VCaP (cell line): Measurements from ENCODE around the gene FZD7.
A peak's percentile ranks its signal among the peaks of the same experiment; 100 is the strongest.

Experiments used
- H3K27ac ChIP-seq: fragments of 450-650 bp; 2 replicates; pipeline ENCODE4 v1.5.1; 2017
- TF ChIP-seq, protein P1 (sequence below): fragments of 450-650 bp; conservative IDR thresholded peaks from 2 replicates; pipeline ENCODE4 v1.5.1; 2017; ENCODE audit warnings: mild to moderate bottlenecking, moderate library complexity

The FZD7 gene

DNA sequence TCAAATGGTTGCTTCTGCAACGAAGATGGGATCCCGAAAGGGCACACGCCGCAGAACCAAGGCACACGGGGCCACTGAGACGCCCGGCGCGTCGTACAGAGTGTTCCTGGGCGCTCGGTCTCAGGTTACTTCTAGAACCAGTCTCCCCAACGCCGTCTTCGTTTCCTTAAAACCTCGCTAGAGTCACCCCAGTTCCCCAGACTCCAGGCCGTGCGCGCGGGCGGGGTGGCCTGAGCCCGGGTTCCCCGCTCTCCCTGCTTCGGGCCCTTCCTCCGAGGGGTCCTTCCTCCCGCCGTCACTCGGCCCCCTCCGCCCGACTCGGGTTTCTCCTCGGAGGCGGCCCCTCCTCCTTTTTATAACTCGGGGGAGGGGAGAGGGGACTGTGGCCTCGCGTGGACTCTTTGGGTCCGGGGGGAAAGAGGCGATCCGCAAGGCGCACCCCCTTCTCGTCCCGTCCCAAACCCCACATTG is 774 bp upstream of the FZD7 start:
- TF ChIP-seq, protein P1, sequence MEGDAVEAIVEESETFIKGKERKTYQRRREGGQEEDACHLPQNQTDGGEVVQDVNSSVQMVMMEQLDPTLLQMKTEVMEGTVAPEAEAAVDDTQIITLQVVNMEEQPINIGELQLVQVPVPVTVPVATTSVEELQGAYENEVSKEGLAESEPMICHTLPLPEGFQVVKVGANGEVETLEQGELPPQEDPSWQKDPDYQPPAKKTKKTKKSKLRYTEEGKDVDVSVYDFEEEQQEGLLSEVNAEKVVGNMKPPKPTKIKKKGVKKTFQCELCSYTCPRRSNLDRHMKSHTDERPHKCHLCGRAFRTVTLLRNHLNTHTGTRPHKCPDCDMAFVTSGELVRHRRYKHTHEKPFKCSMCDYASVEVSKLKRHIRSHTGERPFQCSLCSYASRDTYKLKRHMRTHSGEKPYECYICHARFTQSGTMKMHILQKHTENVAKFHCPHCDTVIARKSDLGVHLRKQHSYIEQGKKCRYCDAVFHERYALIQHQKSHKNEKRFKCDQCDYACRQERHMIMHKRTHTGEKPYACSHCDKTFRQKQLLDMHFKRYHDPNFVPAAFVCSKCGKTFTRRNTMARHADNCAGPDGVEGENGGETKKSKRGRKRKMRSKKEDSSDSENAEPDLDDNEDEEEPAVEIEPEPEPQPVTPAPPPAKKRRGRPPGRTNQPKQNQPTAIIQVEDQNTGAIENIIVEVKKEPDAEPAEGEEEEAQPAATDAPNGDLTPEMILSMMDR = no peak
- no peak overlapping the region; the same call in 1 of the 2 replicates for H3K27ac ChIP-seq

DNA sequence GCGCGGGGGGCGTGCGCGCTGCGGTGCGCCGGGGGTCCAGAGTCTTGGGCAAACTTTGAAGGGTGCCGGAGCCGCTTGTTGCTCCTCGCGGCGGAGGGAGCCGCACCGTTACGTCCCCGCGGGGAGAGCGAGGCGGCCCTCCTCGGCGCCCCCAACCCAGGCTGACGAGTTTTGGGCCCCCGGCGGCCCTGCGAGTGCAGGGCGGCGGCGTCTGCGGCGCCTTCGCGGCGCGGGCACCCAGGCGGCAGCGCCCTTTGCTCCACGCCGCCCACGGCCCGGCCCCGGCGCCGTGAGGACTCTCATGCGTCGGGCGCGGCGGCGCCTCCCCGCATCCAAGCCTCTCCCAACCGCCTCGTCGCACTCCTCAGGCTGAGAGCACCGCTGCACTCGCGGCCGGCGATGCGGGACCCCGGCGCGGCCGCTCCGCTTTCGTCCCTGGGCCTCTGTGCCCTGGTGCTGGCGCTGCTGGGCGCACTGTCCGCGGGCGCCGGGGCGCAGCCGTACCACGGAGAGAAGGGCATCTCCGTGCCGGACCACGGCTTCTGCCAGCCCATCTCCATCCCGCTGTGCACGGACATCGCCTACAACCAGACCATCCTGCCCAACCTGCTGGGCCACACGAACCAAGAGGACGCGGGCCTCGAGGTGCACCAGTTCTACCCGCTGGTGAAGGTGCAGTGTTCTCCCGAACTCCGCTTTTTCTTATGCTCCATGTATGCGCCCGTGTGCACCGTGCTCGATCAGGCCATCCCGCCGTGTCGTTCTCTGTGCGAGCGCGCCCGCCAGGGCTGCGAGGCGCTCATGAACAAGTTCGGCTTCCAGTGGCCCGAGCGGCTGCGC is 814 bp downstream of the FZD7 start:
- H3K27ac ChIP-seq = peak overlapping the region; percentile 53; the same call in 1 of the 2 replicates
- TF ChIP-seq, protein P1 = no peak

DNA sequence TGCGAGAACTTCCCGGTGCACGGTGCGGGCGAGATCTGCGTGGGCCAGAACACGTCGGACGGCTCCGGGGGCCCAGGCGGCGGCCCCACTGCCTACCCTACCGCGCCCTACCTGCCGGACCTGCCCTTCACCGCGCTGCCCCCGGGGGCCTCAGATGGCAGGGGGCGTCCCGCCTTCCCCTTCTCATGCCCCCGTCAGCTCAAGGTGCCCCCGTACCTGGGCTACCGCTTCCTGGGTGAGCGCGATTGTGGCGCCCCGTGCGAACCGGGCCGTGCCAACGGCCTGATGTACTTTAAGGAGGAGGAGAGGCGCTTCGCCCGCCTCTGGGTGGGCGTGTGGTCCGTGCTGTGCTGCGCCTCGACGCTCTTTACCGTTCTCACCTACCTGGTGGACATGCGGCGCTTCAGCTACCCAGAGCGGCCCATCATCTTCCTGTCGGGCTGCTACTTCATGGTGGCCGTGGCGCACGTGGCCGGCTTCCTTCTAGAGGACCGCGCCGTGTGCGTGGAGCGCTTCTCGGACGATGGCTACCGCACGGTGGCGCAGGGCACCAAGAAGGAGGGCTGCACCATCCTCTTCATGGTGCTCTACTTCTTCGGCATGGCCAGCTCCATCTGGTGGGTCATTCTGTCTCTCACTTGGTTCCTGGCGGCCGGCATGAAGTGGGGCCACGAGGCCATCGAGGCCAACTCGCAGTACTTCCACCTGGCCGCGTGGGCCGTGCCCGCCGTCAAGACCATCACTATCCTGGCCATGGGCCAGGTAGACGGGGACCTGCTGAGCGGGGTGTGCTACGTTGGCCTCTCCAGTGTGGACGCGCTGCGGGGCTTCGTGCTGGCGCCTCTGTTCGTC is 1.7 kb downstream of the FZD7 start:
- H3K27ac ChIP-seq = peak overlapping the region; percentile 53; the same call in 1 of the 2 replicates
- TF ChIP-seq, protein P1 = no peak

DNA sequence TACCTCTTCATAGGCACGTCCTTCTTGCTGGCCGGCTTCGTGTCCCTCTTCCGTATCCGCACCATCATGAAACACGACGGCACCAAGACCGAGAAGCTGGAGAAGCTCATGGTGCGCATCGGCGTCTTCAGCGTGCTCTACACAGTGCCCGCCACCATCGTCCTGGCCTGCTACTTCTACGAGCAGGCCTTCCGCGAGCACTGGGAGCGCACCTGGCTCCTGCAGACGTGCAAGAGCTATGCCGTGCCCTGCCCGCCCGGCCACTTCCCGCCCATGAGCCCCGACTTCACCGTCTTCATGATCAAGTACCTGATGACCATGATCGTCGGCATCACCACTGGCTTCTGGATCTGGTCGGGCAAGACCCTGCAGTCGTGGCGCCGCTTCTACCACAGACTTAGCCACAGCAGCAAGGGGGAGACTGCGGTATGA is 2.3 kb downstream of the FZD7 start:
- TF ChIP-seq, protein P1 = no peak
- no peak overlapping the region for H3K27ac ChIP-seq

DNA sequence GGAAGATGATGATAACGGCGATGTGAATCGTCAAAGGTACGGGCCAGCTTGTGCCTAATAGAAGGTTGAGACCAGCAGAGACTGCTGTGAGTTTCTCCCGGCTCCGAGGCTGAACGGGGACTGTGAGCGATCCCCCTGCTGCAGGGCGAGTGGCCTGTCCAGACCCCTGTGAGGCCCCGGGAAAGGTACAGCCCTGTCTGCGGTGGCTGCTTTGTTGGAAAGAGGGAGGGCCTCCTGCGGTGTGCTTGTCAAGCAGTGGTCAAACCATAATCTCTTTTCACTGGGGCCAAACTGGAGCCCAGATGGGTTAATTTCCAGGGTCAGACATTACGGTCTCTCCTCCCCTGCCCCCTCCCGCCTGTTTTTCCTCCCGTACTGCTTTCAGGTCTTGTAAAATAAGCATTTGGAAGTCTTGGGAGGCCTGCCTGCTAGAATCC is 3.0 kb downstream of the FZD7 start:
- H3K27ac ChIP-seq = no peak overlapping the region
- TF ChIP-seq, protein P1 = no peak

DNA sequence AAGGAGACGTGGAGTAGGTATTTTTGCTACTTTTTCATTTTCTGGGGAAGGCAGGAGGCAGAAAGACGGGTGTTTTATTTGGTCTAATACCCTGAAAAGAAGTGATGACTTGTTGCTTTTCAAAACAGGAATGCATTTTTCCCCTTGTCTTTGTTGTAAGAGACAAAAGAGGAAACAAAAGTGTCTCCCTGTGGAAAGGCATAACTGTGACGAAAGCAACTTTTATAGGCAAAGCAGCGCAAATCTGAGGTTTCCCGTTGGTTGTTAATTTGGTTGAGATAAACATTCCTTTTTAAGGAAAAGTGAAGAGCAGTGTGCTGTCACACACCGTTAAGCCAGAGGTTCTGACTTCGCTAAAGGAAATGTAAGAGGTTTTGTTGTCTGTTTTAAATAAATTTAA is 3.4 kb downstream of the FZD7 start:
- H3K27ac ChIP-seq = no peak overlapping the region
- TF ChIP-seq, protein P1 = no peak
